GM18498 (cell line): ENCODE results near the gene TUBA4B.

Experiments used
- ATAC-seq: cut with Tn5 transposase; IDR thresholded peaks from one replicate; pipeline ENCODE4 v1.9.1; 2021; ENCODE audit warnings: mild to moderate bottlenecking, moderate library complexity; ENCODE audit not compliant: unreplicated experiment

TUBA4B gene

GRCh38 chr2:219289537-219290361 lies 36.7 kb downstream of the TUBA4B start:
- no peak for ATAC-seq

GRCh38 chr2:219290381-219291171 lies 37.5 kb downstream of the TUBA4B start:
- ATAC-seq = no peak

GRCh38 chr2:219291394-219291793 lies 38.4 kb downstream of the TUBA4B start:
- no peak for ATAC-seq

- ATAC-seq = no peak
Observed at GRCh38 chr2:219291910-219292490, 39.0 kb downstream of the TUBA4B start.

GRCh38 chr2:219292616-219293015 lies 39.6 kb downstream of the TUBA4B start:
- no peak for ATAC-seq

GRCh38 chr2:219293736-219294231 lies 40.7 kb downstream of the TUBA4B start:
- no peak for ATAC-seq

- ATAC-seq = peak; percentile 92
Observed at GRCh38 chr2:219294356-219295351, 41.6 kb downstream of the TUBA4B start.

GRCh38 chr2:219296142-219296541 lies 43.1 kb downstream of the TUBA4B start:
- ATAC-seq = no peak

GRCh38 chr2:219296631-219297391 lies 43.8 kb downstream of the TUBA4B start:
- ATAC-seq = no peak

GRCh38 chr2:219297766-219298456 lies 44.9 kb downstream of the TUBA4B start:
- ATAC-seq = no peak

GRCh38 chr2:219298759-219299371 lies 45.8 kb downstream of the TUBA4B start:
- peak; percentile 53 for ATAC-seq

- ATAC-seq = no peak
Observed at GRCh38 chr2:219299372-219299760, 46.3 kb downstream of the TUBA4B start.

- ATAC-seq = no peak
Observed at GRCh38 chr2:219300022-219300421, 47.0 kb downstream of the TUBA4B start.

GRCh38 chr2:219302412-219302968 lies 49.4 kb downstream of the TUBA4B start:
- ATAC-seq = no peak

GRCh38 chr2:219304223-219304622 lies 51.2 kb downstream of the TUBA4B start:
- no peak for ATAC-seq

GRCh38 chr2:219306047-219306446 lies 53.0 kb downstream of the TUBA4B start:
- no peak for ATAC-seq

- ATAC-seq = peak; percentile 64
Observed at GRCh38 chr2:219308142-219309101, 55.4 kb downstream of the TUBA4B start.
